Gastroesophageal sphincter (tissue), 4 donors: ENCODE measurements around the gene CRYBG1. TPM values are rescaled to one million over a fixed set of nuclear protein-coding genes. Genes with fewer than 3 reads are reported as not detected.

Source experiments
- ATAC-seq: fragments of 150-250 bp; one replicate; pipeline ENCODE4 v1.9.1; 2016; ENCODE audit warnings: mild to moderate bottlenecking, moderate library complexity
- H3K27ac ChIP-seq, 4 donors: fragments of 200-600 bp; sonication (generic) in 3 of 4; 1 replicate in 3 of 4; 2 replicates in 1 of 4; pipeline ENCODE4 v1.5.1; 2016 to 2019
- H3K27me3 ChIP-seq: fragments of 200-600 bp; sonication (generic); one replicate; pipeline ENCODE4 v1.5.1; 2019
- H3K36me3 ChIP-seq, 2 donors: fragments of 200-600 bp; sonication (generic); one replicate each; pipeline ENCODE4 v1.5.1; 2019; ENCODE audit warnings: control low read depth in 1 of 2
- H3K4me1 ChIP-seq, 3 donors: fragments of 200-600 bp; sonication (generic); 1 replicate in 2 of 3; 2 replicates in 1 of 3; pipeline ENCODE4 v1.5.1; 2016 to 2019; ENCODE audit warnings: control low read depth in 2 of 3
- H3K4me3 ChIP-seq, 2 donors: fragments of 200-600 bp; sonication (generic); one replicate each; pipeline ENCODE4 v1.5.1; 2019; ENCODE audit warnings: mild to moderate bottlenecking in 1 of 2, moderate library complexity in 1 of 2
- H3K9me3 ChIP-seq, 3 donors: fragments of 200-600 bp; sonication (generic); one replicate each; pipeline ENCODE4 v1.5.1; 2017 to 2019; ENCODE audit warnings: control low read depth in 2 of 3
- EP300 ChIP-seq: sonication (generic); formaldehyde crosslinking; IDR thresholded peaks from one replicate; pipeline ENCODE4 v1.6.1; 2017; ENCODE audit warnings: antibody characterized with exemption, mild to moderate bottlenecking
- POLR2A ChIP-seq, 2 donors: fragments of 450-650 bp; IDR thresholded peaks; one replicate each; pipeline ENCODE4 v1.6.1; 2017; ENCODE audit warnings: antibody characterized with exemption in 2 of 2, mild to moderate bottlenecking in 2 of 2, moderate library complexity in 1 of 2
- POLR2AphosphoS5 ChIP-seq: sonication (generic); formaldehyde crosslinking; IDR thresholded peaks from one replicate; pipeline ENCODE4 v1.6.1; 2017; ENCODE audit warnings: antibody characterized with exemption
- WGBS, 2 donors: methylation state at CpG; one replicate each; pipeline ENCODE4 v1.1.5; 2018; ENCODE audit warnings: low coverage in 1 of 2; 5-methylcytosine and 5-hydroxymethylcytosine counted together
- total RNA-seq, 4 donors: library from RNA; depleted of rRNA; stranded (reverse); fragments of >200 nt; gene quantifications; one replicate each; pipeline ENCODE4 v1.1.0, GENCODE V29; 2016
- TF ChIP-seq, protein P1 (sequence below), 4 experiments: fragments of 200-600 bp in 2 of 4; fragments of 450-650 bp in 2 of 4; sonication (generic) in 1 of 4; IDR thresholded peaks; one replicate each; pipeline ENCODE4 v1.5.1; 2017 to 2019; ENCODE audit warnings: antibody characterized with exemption in 4 of 4, mild to moderate bottlenecking in 2 of 4, moderate library complexity in 2 of 4

Gene CRYBG1
- total RNA-seq, 4 donors from 2014 or later = 3.1 to 10.8 (median 4.1) TPM

DNA sequence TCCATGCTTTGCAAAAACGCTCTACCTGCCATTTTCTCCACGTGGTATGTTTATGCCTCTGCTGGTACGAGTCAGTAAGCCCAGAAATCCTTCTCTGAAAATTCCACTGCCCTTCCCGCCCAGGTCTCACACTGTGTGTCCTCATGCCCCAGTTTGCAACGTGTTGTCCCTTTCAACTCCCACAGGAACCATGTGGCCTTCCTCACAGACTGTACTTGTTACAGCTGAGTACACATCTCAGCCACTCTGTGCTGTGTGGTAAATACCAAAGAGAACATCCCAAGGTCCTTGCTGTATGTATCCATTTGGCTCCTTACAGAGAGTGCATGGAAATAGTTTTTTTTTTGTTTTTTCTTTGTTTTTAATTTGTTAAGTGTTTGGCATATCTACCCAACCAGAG, 211.9 kb downstream of the CRYBG1 start:
- 72 to 85% methylated on average over 5 of the region's 5 CpGs for WGBS, 2 donors
- Histone ChIP-seq H3K4me3 (no peak overlapping the region), H3K4me1 (no peaks in the 10 kb centered on the region), H3K9me3 (no peaks in the 10 kb centered on the region), H3K27me3 (no peaks in the 10 kb centered on the region), H3K27ac (no peak overlapping the region), H3K36me3 (peaks cover 0 to 66% of the 10 kb centered on the region in 2 donors)
- no peak for ATAC-seq
- TF ChIP-seq EP300 = no peak
- no peak for TF ChIP-seq POLR2A (IDR thresholded peaks at IDR 0.05)
- TF ChIP-seq POLR2AphosphoS5 = no peak
- TF ChIP-seq, protein P1, sequence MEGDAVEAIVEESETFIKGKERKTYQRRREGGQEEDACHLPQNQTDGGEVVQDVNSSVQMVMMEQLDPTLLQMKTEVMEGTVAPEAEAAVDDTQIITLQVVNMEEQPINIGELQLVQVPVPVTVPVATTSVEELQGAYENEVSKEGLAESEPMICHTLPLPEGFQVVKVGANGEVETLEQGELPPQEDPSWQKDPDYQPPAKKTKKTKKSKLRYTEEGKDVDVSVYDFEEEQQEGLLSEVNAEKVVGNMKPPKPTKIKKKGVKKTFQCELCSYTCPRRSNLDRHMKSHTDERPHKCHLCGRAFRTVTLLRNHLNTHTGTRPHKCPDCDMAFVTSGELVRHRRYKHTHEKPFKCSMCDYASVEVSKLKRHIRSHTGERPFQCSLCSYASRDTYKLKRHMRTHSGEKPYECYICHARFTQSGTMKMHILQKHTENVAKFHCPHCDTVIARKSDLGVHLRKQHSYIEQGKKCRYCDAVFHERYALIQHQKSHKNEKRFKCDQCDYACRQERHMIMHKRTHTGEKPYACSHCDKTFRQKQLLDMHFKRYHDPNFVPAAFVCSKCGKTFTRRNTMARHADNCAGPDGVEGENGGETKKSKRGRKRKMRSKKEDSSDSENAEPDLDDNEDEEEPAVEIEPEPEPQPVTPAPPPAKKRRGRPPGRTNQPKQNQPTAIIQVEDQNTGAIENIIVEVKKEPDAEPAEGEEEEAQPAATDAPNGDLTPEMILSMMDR (IDR thresholded peaks at IDR 0.05) = no peak

DNA sequence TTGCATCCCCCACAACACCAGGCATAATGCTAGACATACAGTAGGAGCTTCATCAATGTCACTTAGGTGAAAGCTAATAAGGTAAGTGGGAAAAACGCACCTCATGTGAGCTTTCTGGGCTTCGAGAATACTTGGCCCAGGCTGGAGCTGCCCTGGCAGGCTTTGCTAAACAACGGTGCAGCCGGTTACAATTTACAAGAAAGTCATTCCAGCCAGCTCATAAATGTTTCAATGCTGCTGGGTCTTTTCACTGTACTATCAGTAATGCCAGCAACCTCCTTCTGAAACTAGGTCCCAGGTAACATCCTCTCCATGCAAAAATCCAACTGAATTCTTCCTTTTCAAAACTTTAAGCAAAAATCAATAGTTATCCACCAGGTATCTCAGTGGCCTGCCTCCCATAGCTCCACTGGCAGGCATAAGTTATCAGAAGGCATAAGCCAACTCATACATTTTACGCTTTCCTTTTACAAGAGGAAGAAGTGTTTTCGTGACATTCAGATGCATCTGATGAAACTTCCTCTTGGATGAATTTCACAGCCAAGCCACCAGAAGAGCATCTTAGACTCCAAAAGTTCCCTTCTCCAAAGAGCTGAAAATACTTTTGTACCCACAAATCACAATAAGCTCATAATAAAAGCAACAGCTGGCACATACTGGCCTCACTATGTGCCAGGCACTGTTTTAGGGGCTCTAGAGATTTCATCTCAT, 212.5 kb downstream of the CRYBG1 start:
- H3K4me1 ChIP-seq = no peaks in the 10 kb centered on the region
- TF ChIP-seq, protein P1 (IDR thresholded peaks at IDR 0.05) = no peak
- TF ChIP-seq EP300 = no peak
- TF ChIP-seq POLR2AphosphoS5 = no peak
- TF ChIP-seq POLR2A (IDR thresholded peaks at IDR 0.05) = no peak
- ATAC-seq = no peak
- H3K27me3 ChIP-seq = no peaks in the 10 kb centered on the region
- no peaks in the 10 kb centered on the region for H3K9me3 ChIP-seq
- no peak overlapping the region for H3K27ac ChIP-seq
- H3K36me3 ChIP-seq = peaks cover 0 to 69% of the 10 kb centered on the region in 2 donors
- no peak overlapping the region for H3K4me3 ChIP-seq
- 61 to 64% methylated on average over 5 of the region's 6 CpGs for WGBS, 2 donors

DNA sequence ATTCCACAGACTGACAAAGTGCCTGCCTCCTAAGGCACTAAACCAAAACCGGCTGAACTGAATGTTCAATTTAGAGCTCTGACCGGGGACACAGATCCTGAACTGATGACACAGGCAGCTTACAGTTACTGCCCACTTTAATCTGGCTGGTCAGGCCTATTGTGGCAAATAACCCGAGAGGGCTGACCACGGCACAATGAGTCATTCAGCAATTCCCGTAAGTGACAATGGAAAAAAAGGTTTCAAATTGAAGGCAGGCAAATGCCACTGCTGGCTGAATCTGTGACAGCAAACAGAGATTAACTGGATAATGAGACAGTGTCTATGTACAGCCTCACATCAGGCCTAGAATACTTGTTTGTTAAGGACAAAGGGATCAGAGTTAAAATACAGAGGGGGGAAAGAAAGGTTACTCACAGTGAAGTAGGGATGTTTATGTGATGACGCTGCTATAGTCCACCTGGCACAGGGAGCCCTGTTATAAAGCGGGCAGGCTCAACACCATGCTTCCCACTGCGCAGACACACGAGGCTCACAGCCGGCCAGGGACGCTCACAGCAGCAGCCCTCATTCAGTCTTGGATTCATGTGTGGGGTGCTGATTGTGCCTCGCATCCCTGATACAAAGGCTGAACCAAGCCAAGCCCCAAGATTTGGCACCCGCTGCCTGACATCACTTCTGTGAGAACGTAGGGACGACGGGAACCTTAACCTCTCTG, 214.4 kb downstream of the CRYBG1 start:
- Histone ChIP-seq H3K27ac (no peak overlapping the region), H3K27me3 (no peaks in the 10 kb centered on the region), H3K4me3 (no peak overlapping the region), H3K36me3 (peaks cover 0 to 63% of the 10 kb centered on the region in 2 donors), H3K9me3 (no peaks in the 10 kb centered on the region), H3K4me1 (no peaks in the 10 kb centered on the region)
- no peak for ATAC-seq
- WGBS, 2 donors = 65 to 70% methylated on average over 4 to 9 of the region's 16 CpGs
- TF ChIP-seq, protein P1 (IDR thresholded peaks at IDR 0.05) = no peak

GRCh38 chr6:106579281-106579680, 218.8 kb downstream of the CRYBG1 start:
- ATAC-seq = no peak
- H3K4me1 ChIP-seq = no peaks in the 10 kb centered on the region
- no peaks in the 10 kb centered on the region for H3K9me3 ChIP-seq
- no peaks in the 10 kb centered on the region for H3K27me3 ChIP-seq
- no peak overlapping the region for H3K27ac ChIP-seq
- 92% methylated on average over 2 of the region's 2 CpGs for WGBS, 2 donors
- no peak overlapping the region for H3K4me3 ChIP-seq
- TF ChIP-seq POLR2AphosphoS5 (no peak), EP300 (no peak), POLR2A (IDR thresholded peaks at IDR 0.05) (no peak)
- TF ChIP-seq, protein P1 (IDR thresholded peaks at IDR 0.05) = no peak
- H3K36me3 ChIP-seq = peaks cover 0 to 71% of the 10 kb centered on the region in 2 donors

DNA sequence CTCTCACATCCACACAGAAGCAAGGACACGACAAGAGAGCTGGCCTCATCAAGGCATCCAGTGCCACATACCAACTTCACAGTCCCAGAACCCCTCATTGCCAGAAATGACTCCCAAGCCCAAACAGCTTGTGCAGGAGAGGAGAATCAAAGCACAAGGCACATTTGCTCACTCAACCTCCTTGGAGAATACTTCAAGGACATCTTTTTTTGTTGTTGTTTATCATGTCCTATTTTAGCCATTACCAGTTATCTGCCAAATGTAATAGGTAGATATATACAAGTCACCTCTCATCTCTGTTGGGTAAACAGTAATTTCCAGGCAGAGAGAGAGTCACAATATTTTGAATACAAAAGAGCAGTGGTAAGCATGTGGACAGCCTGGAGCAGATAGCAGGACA, 221.0 kb downstream of the CRYBG1 start:
- Histone ChIP-seq H3K36me3 (peaks cover 0 to 71% of the 10 kb centered on the region in 2 donors), H3K27me3 (no peaks in the 10 kb centered on the region), H3K9me3 (no peaks in the 10 kb centered on the region), H3K4me3 (no peak overlapping the region), H3K27ac (no peak overlapping the region), H3K4me1 (no peaks in the 10 kb centered on the region)
- WGBS, 2 donors = 50 to 88% methylated on average over 1 of the region's 1 CpG
- TF ChIP-seq EP300 (no peak), POLR2A (IDR thresholded peaks at IDR 0.05) (no peak)
- ATAC-seq = no peak
